ENCODE results near the gene ZNF549. TPM values are rescaled to one million over a fixed set of nuclear protein-coding genes. Genes with fewer than 3 reads are reported as not detected.
A peak's percentile ranks its signal among the peaks of the same experiment; 100 is the strongest.

ZNF549 gene
- total and polyA plus RNA-seq, 2 of the 8 experiments (the other 6 are each of a cell fraction or from before 2014, with no cell fraction given): 4.3 to 9.7 TPM

DNA sequence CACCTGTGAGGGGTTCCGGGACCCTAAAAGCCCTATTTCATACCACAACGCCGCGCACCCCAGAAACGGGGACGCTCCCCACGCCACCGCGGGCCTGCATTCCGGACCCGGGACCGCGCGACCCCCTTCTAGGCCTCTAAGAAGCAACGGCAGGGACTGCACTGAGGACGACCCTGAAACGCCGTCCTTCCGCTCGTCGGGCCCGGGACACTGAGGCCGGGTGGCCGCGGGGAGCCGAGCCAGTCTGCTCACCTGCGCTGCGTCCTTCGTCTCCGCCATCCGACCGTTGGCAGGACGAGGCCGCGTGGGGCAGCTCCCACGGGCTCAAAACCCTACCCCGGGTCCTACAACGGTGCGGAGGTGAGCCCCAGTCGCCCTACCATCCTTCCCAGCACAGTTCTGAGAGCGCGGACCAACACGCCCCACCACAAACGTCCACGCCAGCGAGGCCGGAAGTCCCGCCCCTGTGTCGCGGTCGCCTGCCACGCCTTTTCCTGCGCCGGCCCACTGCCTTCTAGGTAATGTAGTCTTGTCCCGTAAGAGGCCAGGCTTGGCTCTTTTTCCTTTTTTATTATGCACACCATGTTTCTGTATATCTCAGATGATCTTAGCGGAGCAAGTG is 32.4 kb downstream of the ZNF549 start, which contains the start of gene ZNF550:
ZNF550 (minus strand) TSS at position 460 of the 622 bp plus-strand sequence; CDS start at position 279, 181 bp downstream.
- H3K4me3 ChIP-seq (ENCODE audit: extremely low read depth in 1 of 4, insufficient read depth in 2 of 4, low read depth in 3 of 4, low read length in 4 of 4): peak within 1 kb of the TSS; percentile 80 to 96 (median 94)
- peaks cover 7% of the 10 kb centered on the region for H3K79me1 ChIP-seq (ENCODE audit: low read depth, low read length)
- H3K9ac ChIP-seq (replicated peaks in 1 of 4; ENCODE audit: extremely low read depth in 1 of 4, low read depth in 3 of 4, low read length in 3 of 4): peak within 1 kb of the TSS; percentile 64 to 81 (median 74); a peak in 6 of 7 replicates
- H3K4ac ChIP-seq (replicated peaks; ENCODE audit: insufficient read length, low read depth, low read length): peak within 1 kb of the TSS; percentile 46
- H4K8ac ChIP-seq (ENCODE audit: extremely low read depth, insufficient read depth, low read length): peak within 1 kb of the TSS; percentile 95; the same call in 1 of the 2 replicates
- H3K23ac ChIP-seq (ENCODE audit: insufficient read length): no peak within 1 kb of the TSS
- CTCF ChIA-PET (ENCODE audit: partially characterized antibody): interaction anchor here (1.9 kb wide), 1 partner anchor 94 kb away, joined by 6 read pairs; no protein-coding TSS in a partner anchor
- DNase-seq (ENCODE audit: low read depth in 1 of 2, low spot score in 2 of 2): peak in 1 of 2 experiments; percentile 89
- H2BK20ac ChIP-seq (ENCODE audit: low read length): no peak within 1 kb of the TSS
- no peak within 1 kb of the TSS for H2AK5ac ChIP-seq (ENCODE audit: low read depth, low read length)
- H3K79me2 ChIP-seq (ENCODE audit: control insufficient read depth in 1 of 2, insufficient read depth in 2 of 2, low read length in 2 of 2): peaks cover 0 to 20% of the 10 kb centered on the region in 2 experiments; a peak in 3 of 4 replicates
- peaks cover 16 to 29% of the 10 kb centered on the region in 2 experiments for H3K9me3 ChIP-seq (ENCODE audit: insufficient read depth in 2 of 2, low read depth in 1 of 2, low read length in 1 of 2)
- no peak within 1 kb of the TSS; the same call in 1 of the 2 replicates for H2BK5ac ChIP-seq (ENCODE audit: low read depth, low read length)
- peak within 1 kb of the TSS; percentile 67; the same call in 1 of the 2 replicates for H3K27ac ChIP-seq (ENCODE audit: low read depth, low read length)
- peaks cover 3% of the 10 kb centered on the region; the same call in 1 of the 2 replicates for H3K23me2 ChIP-seq (ENCODE audit: low read depth, low read length)
- FAIRE-seq: no peak
- H3K56ac ChIP-seq (replicated peaks; ENCODE audit: insufficient read length, low read depth, low read length): peak within 1 kb of the TSS; percentile 52
- H3K4me1 ChIP-seq (replicated peaks in 1 of 4; ENCODE audit: control insufficient read depth in 3 of 4, insufficient read depth in 4 of 4, low read length in 3 of 4): peaks cover 0 to 4% (median under 1%) of the 10 kb centered on the region in 4 experiments; a peak in 3 of 7 replicates
- WGBS, 2 experiments (ENCODE audit: extremely low coverage in 1 of 2, insufficient coverage in 1 of 2, insufficient read length in 1 of 2, insufficient replicate concordance in 2 of 2, low coverage in 1 of 2, low lambda C conversion rate in 2 of 2, missing lambda C conversion rate in 1 of 2): 1% methylated on average over 54 of the region's 56 CpGs; no CpG with 5 or more reads in 1 of the 2 experiments
- H3K27me3 ChIP-seq (replicated peaks in 1 of 4; ENCODE audit: control insufficient read depth in 3 of 4, extremely low read depth in 1 of 4, insufficient read depth in 3 of 4, low read length in 3 of 4): no peaks in the 10 kb centered on the region
- peak within 1 kb of the TSS; percentile 83 for H2AFZ ChIP-seq (ENCODE audit: low read length)
- H3K14ac ChIP-seq (ENCODE audit: insufficient read length): no peak within 1 kb of the TSS
- H4K20me1 ChIP-seq (replicated peaks in 1 of 2; ENCODE audit: control insufficient read depth in 1 of 2, insufficient read depth in 2 of 2, low read length in 2 of 2): peaks cover 4 to 7% of the 10 kb centered on the region in 2 experiments
- H2BK120ac ChIP-seq (replicated peaks; ENCODE audit: low read depth, low read length): no peak within 1 kb of the TSS
- no peak within 1 kb of the TSS for H2BK12ac ChIP-seq (ENCODE audit: low read depth, low read length)
- H2BK15ac ChIP-seq (ENCODE audit: low read length): no peak within 1 kb of the TSS
- no peak within 1 kb of the TSS for H4K91ac ChIP-seq (replicated peaks; ENCODE audit: insufficient read length, low read length)
- peaks cover 2 to 15% (median 6%) of the 10 kb centered on the region in 4 experiments; a peak in 7 of 8 replicates for H3K36me3 ChIP-seq (ENCODE audit: control insufficient read depth in 2 of 4, insufficient read depth in 4 of 4, low read length in 3 of 4)
- peak within 1 kb of the TSS; percentile 51 to 86 for H3K4me2 ChIP-seq (ENCODE audit: insufficient read depth in 1 of 2, low read depth in 2 of 2, low read length in 2 of 2)
- no peak within 1 kb of the TSS for H4K5ac ChIP-seq (ENCODE audit: insufficient read length, low read depth, low read length)
- H3K18ac ChIP-seq (ENCODE audit: extremely low read depth, low read length): peak within 1 kb of the TSS; percentile 88
- POLR2A ChIA-PET (ENCODE audit: partially characterized antibody): interaction anchor here (0.7 to 2.2 kb wide), 5 partner anchors 11 to 271 kb away, joined by 3 to 6 read pairs (median 3); partner anchors contain the start of genes ZNF549, ZNF551 and ZNF773
- peak in 1 of 2 experiments; percentile 71; a peak in 2 of 3 replicates for TF ChIP-seq POLR2A (IDR thresholded peaks at IDR 0.05; ENCODE audit: control extremely low read depth in 1 of 2, low read depth in 2 of 2, low read length in 2 of 2)
- no peak for TF ChIP-seq POU5F1 (IDR thresholded peaks at IDR 0.05; ENCODE audit: low read depth, low read length)
- no peak for TF ChIP-seq SIRT6 (IDR thresholded peaks at IDR 0.05; ENCODE audit: low read length)
- no peak for TF ChIP-seq NANOG (IDR thresholded peaks at IDR 0.05; ENCODE audit: insufficient read depth, low read depth, low read length, poor library complexity, severe bottlenecking)
- no peak for TF ChIP-seq YY1 (IDR thresholded peaks at IDR 0.05; ENCODE audit: low read depth, low read length)
- TF ChIP-seq RFX5 (IDR thresholded peaks at IDR 0.05; ENCODE audit: borderline replicate concordance, low read depth, low read length): no peak
- no peak for TF ChIP-seq CEBPB (IDR thresholded peaks at IDR 0.05; ENCODE audit: low read depth, low read length)
- no peak for TF ChIP-seq CBX8 (IDR thresholded peaks at IDR 0.05; ENCODE audit: borderline replicate concordance, low read depth, low read length)
- no peak for TF ChIP-seq NRF1 (IDR thresholded peaks at IDR 0.05; ENCODE audit: low read depth, low read length)
- peak; percentile 83 for TF ChIP-seq TAF1 (IDR thresholded peaks at IDR 0.05; ENCODE audit: low read depth, low read length)
- no peak; the same call in 1 of the 2 replicates for TF ChIP-seq SP2 (IDR thresholded peaks at IDR 0.05; ENCODE audit: low read length)
- no peak for TF ChIP-seq SP4 (IDR thresholded peaks at IDR 0.05; ENCODE audit: low read length)
- no peak for TF ChIP-seq BACH1 (IDR thresholded peaks at IDR 0.05; ENCODE audit: low read length)
- TF ChIP-seq CBX5 (IDR thresholded peaks at IDR 0.05; ENCODE audit: low read depth, low read length): no peak

All from H1 (cell line).